ENCODE results near the gene CERS6.
A peak's percentile ranks its signal among the peaks of the same experiment; 100 is the strongest.

Gene CERS6

GRCh38 chr2:168568476-168569267 is 112.6 kb downstream of the CERS6 start:
- no peak for DNase-seq (ENCODE audit: low read depth)

GRCh38 chr2:168571061-168571460 is 115.0 kb downstream of the CERS6 start:
- no peak for DNase-seq (ENCODE audit: low read depth)

- DNase-seq (ENCODE audit: low read depth) = peak; percentile 38
Measured at GRCh38 chr2:168573128-168573903, 117.2 kb downstream of the CERS6 start.

GRCh38 chr2:168574856-168575630 is 119.0 kb downstream of the CERS6 start:
- DNase-seq (ENCODE audit: low read depth) = no peak

DNA sequence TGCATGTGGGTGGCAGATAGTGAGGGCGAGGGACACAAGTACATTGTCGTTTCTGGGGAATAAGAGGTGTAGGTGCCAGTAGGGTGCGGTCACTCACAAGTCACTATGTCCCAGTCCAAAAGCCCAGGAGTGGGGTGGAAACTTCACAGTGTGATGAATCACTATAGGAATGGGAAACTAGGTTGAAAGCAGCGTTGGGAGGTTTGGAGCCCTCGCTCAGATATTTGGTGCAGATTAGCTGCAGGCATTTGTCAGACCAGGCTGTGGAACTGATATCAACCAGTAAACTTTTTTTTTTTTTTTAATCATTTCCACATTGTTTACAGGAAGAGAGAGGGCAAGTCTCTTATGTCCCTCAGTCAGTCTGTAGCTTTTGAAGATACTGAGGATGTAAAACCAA is 121.8 kb downstream of the CERS6 start:
- no peak for DNase-seq (ENCODE audit: low read depth)

GRCh38 chr2:168583064-168583709 is 127.1 kb downstream of the CERS6 start:
- DNase-seq (ENCODE audit: low read depth) = no peak

DNA sequence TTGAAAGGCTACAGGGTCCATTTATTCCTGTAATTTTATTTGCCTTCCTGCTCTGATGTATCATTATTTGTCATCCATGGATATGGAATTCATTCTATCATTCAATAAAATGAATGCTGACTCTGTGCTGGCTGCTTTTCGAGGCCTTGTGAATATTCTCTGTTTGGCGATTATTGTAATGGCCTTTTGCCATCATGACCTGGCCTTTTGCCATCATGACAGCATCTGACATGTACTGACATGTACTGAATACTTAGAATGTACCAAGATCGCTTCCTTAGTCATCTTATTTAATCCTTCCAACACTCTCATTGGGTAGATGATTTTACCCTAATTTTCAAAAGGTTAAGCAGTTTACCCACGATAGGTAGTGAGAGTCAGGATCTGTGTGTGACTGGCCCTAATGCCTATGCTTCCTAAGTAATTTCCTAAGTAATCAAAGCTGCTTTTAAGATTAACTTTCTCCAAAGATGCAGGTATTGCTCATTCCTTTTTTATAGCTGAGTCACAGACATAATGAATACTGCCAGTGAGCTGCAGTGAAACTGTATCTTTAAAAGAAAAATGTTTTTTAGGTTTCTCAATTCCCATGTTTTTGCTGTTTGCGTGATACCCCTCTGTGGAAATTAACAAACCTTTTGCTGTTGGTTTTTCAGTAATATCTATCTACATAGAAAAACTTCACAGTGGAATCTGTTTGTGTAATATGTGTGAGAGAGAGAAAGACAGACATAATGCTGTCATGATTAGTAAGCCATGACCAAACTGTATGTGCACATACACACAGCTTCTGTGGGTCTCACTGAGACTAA is 127.8 kb downstream of the CERS6 start:
- no peak for DNase-seq (ENCODE audit: low read depth)

GRCh38 chr2:168584911-168585310 is 128.8 kb downstream of the CERS6 start:
- DNase-seq (ENCODE audit: low read depth) = no peak

- no peak for DNase-seq (ENCODE audit: low read depth)
Measured at GRCh38 chr2:168585700-168586099, 129.6 kb downstream of the CERS6 start.

GRCh38 chr2:168587307-168587706 is 131.2 kb downstream of the CERS6 start:
- DNase-seq (ENCODE audit: low read depth) = no peak

DNA sequence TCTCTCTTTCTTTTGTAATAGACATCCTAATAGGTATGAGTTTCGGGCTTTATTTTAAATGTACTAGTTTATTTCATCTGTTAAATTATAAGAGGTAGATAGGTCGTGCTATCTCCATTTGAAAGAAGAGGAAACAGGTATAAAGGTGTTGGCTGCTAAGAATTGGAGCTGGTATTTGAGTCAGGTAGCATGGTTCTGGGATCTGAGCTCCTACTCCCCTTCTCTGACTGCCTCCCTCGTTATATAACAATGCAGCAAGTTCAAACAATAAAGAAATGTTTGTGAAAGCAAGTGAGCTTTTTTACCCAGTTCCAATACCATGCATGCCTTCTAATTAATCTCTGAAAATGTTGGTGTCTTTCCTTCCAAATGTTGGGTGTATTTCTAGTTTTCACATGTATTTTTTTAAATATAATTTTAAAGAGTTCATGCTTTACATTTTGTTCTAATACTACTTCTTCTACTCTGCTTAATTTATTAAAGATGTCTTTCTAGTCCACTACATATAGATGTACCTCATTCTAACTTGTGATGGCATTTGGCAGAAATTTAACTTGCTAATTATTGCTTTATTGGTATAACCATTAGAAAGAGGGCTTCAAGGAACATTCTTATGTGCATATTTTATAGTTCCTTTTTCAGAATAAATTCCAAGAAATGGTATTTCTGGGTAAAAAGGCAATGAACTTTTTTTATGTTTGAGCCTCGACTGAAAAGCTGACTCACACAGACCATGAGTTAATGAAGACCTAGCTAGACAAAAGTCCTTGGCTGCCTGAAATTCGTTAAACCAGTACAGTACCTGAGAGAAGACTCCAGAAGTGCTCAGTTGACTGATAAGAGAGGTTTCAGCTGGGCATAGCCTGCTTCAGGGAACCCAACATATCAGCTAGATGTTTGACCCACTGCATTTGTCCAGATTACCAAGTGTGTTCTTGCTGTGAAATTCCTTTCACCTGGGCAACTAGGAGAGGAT is 133.5 kb downstream of the CERS6 start:
- DNase-seq (ENCODE audit: low read depth) = no peak

DNA sequence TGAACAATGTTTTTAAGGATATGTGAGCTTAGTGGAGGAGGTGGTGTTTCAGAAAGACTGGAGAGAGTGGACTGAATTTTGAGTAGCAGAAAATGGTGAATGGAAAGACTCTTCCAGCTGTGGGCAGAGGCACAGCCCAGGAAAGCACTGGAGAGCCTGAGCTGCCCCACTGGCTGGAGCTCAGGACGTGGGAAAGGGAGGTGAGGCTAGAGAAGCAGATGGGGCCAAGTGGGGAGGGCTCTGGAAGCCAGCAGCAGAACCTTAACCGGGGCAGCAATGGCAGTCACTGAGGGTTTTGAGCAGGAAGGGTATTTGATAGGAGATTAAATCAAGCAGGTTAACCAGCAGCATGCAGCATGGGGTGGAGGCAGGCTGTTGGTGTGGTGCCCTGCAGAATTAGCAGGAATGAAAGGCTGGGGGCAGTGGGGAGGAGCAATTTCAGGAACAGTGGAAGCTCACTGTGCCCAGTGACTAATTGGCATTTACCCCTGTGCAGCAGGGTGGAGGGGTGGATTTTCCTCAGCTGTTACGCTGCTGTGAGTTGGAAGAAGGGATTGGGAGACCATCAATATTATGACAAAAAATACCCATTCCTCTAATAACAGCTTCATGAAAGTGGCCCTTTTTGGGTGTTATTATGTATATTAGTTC is 136.2 kb downstream of the CERS6 start:
- no peak for DNase-seq (ENCODE audit: low read depth)

DNA sequence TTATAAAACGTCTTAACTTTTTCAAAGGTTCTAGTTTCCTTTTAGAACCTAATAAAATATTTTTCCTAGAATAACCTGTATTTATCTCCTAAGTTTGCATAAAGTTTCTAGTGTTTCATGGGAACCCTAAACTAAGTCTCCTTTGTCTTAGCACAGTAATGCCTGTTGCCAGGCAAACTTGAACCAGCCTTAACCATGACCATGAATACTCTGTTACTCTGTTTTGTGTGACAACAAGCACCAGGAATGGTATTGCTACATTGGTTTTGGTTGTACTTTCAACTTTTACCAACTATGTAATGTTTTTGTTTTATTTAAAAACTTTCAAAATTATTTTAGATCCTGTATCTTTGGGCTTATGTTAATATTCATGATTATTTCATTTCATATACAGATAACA is 137.6 kb downstream of the CERS6 start:
- DNase-seq (ENCODE audit: low read depth) = no peak

DNA sequence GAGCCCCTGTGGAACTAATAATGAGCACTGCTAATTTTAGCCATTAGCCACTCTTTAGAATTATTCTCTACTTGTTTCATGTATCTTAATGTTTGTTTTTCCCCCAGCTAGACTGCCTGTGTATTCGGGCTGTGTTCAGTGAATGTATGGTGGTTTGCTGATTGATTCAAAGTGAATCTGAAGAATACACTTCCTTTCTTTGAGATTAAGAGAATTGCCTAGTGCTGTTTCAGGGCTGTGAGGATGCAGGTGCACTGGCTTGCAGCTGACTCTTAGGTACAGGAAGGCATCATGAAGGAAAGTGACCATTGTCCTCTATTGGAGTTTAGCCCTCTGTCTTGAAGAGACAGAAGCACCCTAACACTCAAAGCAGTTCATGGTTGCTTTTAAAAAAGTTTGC is 138.7 kb downstream of the CERS6 start:
- DNase-seq (ENCODE audit: low read depth) = no peak

GRCh38 chr2:168596881-168597655 is 141.0 kb downstream of the CERS6 start:
- no peak for DNase-seq (ENCODE audit: low read depth)

GRCh38 chr2:168599738-168600137 is 143.7 kb downstream of the CERS6 start:
- DNase-seq (ENCODE audit: low read depth) = no peak

DNA sequence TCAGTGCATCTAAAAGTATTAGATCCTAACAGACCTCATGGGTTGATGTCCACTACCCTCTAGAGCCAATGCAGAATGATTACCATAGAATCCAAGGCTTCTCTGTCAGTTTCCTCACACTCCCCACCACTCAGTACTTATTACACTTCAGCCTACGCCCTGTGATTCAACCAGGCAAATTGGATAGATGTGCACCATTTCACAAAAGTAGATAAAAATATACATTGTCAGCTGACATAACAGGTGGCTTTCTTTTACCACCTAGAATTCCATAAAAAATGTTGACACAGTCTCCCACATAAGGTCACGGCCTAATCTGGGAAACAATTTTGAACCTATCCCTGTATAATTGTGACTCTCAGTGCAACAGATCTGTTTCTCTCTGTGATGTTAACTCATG is 144.9 kb downstream of the CERS6 start:
- DNase-seq (ENCODE audit: low read depth) = no peak

DNA sequence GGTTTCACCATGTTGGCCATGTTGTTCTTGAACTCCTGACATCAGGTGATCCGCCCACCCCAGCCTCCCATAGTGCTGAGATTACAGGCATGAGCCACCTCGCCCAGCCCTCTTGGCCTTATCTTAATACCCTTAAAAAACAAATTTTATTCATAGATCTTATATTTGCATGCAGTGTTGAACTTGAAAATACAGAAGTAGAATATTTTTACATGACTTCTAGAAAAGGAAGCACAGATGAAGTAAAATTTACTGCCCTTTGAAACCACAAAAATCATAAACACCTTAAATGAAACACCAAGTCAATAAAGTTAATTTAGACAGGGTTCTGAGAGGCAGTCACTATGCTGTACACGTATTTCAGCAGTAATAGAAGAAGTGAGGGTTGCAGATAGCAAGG is 145.7 kb downstream of the CERS6 start:
- no peak for DNase-seq (ENCODE audit: low read depth)

- no peak for DNase-seq (ENCODE audit: low read depth)
Measured at GRCh38 chr2:168602379-168602778, 146.3 kb downstream of the CERS6 start.
